B cell (primary cell): ENCODE measurements around the gene CADM1. TPM values are rescaled to one million over a fixed set of nuclear protein-coding genes. Genes with fewer than 3 reads are reported as not detected.

ENCODE experiments used
- ATAC-seq: fragments of 200-7000 bp; cut with Tn5 transposase; one replicate; pipeline ENCODE4 v1.10.0; 2021; ENCODE audit warnings: low read depth, mild to moderate bottlenecking, moderate number of reproducible peaks, moderate library complexity
- CTCF ChIA-PET: fragments of 350-600 bp; sonication (Branson Sonifier 250); formaldehyde crosslinking; loops from one replicate; lab custom pipeline; 2021; ENCODE audit warnings: antibody characterized with exemption, inconsistent platforms; lab: Charles Lee
- POLR2A ChIA-PET: fragments of 350-600 bp; sonication (Branson Sonifier 250); formaldehyde crosslinking; loops from one replicate; lab custom pipeline; 2021; ENCODE audit warnings: antibody characterized with exemption; lab: Charles Lee
- DNase-seq: peaks from one replicate; pipeline ENCODE4 v3.0.0; 2013
- H2AFZ ChIP-seq: 2 replicates; pipeline ENCODE4 v1.6.1; 2012; ENCODE audit warnings: mild to moderate bottlenecking, low read depth, low read length; ENCODE audit not compliant: insufficient read depth, poor library complexity, severe bottlenecking
- H3K27ac ChIP-seq, 2 donors: 1 replicate in 1 of 2; 2 replicates in 1 of 2; pipeline ENCODE4 v1.5.1; 2012 to 2013; ENCODE audit warnings: low read length in 2 of 2, mild to moderate bottlenecking in 2 of 2, moderate library complexity in 1 of 2
- H3K27me3 ChIP-seq, 4 experiments: fragments of 200-600 bp in 1 of 4; sonication (generic) in 1 of 4; replicated peaks in 1 of 4; 1 replicate in 2 of 4; 2 replicates in 2 of 4; pipeline versions ENCODE4 v1.6.1 to v1.7.0; 2013 to 2016; ENCODE audit warnings: low read length in 3 of 4, mild to moderate bottlenecking in 2 of 4, mixed read lengths in 1 of 4, moderate library complexity in 1 of 4; ENCODE audit not compliant: insufficient read depth in 4 of 4, control insufficient read depth in 3 of 4; ENCODE audit errors: control extremely low read depth in 1 of 4
- H3K36me3 ChIP-seq, 2 experiments: replicated peaks in 1 of 2; 1 replicate in 1 of 2; 2 replicates in 1 of 2; pipeline versions ENCODE4 v1.6.1 to v1.7.1; 2013; ENCODE audit warnings: low read length in 1 of 2; ENCODE audit not compliant: insufficient read depth in 2 of 2, control insufficient read depth in 1 of 2; ENCODE audit errors: control extremely low read depth in 1 of 2, extremely low read depth in 1 of 2
- H3K4me1 ChIP-seq, 2 donors: fragments of 200-600 bp in 1 of 2; sonication (generic) in 1 of 2; 1 replicate in 1 of 2; 2 replicates in 1 of 2; pipeline versions ENCODE4 v1.5.1 to v1.6.1; 2013 to 2017; ENCODE audit warnings: low read length in 2 of 2; ENCODE audit not compliant: control insufficient read depth in 2 of 2, insufficient read depth in 2 of 2
- H3K4me2 ChIP-seq: replicated peaks from 2 replicates; pipeline ENCODE3; 2012; ENCODE audit warnings: mild to moderate bottlenecking, low read depth, low read length; ENCODE audit not compliant: poor library complexity, severe bottlenecking
- H3K4me3 ChIP-seq, 5 experiments: fragments of 200-600 bp in 1 of 5; sonication (generic) in 1 of 5; 1 replicate in 3 of 5; 2 replicates in 2 of 5; pipeline versions ENCODE4 v1.5.1 to v1.7.0; 2011 to 2016; ENCODE audit warnings: low read length in 4 of 5, mild to moderate bottlenecking in 4 of 5, low read depth in 2 of 5, control low read depth in 1 of 5, moderate library complexity in 1 of 5; ENCODE audit not compliant: insufficient read depth in 1 of 5; ENCODE audit errors: control extremely low read depth in 1 of 5, extremely low read depth in 1 of 5
- H3K79me2 ChIP-seq: fragments of 200-600 bp; sonication (generic); one replicate; pipeline ENCODE4 v1.6.0; 2016; ENCODE audit warnings: low read length; ENCODE audit not compliant: control insufficient read depth, insufficient read depth
- H3K9ac ChIP-seq: fragments of 200-600 bp; sonication (generic); 2 replicates; pipeline ENCODE4 v1.6.1; 2017; ENCODE audit warnings: mild to moderate bottlenecking, low read length, moderate library complexity
- H3K9me3 ChIP-seq, 3 donors: one replicate each; pipeline versions ENCODE4 v1.6.1 to v1.7.1; 2013; ENCODE audit warnings: low read length in 2 of 3; ENCODE audit not compliant: control insufficient read depth in 2 of 3, insufficient read depth in 1 of 3; ENCODE audit errors: control extremely low read depth in 1 of 3
- H4K20me1 ChIP-seq: 2 replicates; pipeline ENCODE4 v1.6.0; 2012; ENCODE audit warnings: mild to moderate bottlenecking, low read length; ENCODE audit not compliant: insufficient read depth, control insufficient read depth, poor library complexity, severe bottlenecking
- H3K27ac Mint-ChIP-seq: one replicate; pipeline ENCODE4 v1.8.0; 2021; ENCODE audit warnings: mixed read lengths
- H3K27me3 Mint-ChIP-seq: one replicate; pipeline ENCODE4 v1.8.0; 2021; ENCODE audit warnings: mixed read lengths
- H3K4me1 Mint-ChIP-seq: one replicate; pipeline ENCODE4 v1.8.0; 2021; ENCODE audit warnings: mixed read lengths
- H3K4me3 Mint-ChIP-seq: one replicate; pipeline ENCODE4 v1.8.0; 2021; ENCODE audit warnings: mixed read lengths
- H3K9me3 Mint-ChIP-seq: one replicate; pipeline ENCODE4 v1.8.0; 2022; ENCODE audit warnings: mixed read lengths; ENCODE audit not compliant: insufficient read depth
- CTCF ChIP-seq: fragments of 200-600 bp; IDR thresholded peaks from one replicate; pipeline ENCODE4 v1.8.0; 2022; ENCODE audit warnings: antibody characterized with exemption, mild to moderate bottlenecking
- EZH2 ChIP-seq: IDR thresholded peaks from 2 replicates; pipeline ENCODE4 v1.6.1; 2012; ENCODE audit warnings: borderline replicate concordance, low read depth, mild to moderate bottlenecking, moderate library complexity, low read length; ENCODE audit not compliant: insufficient read depth, poor library complexity, severe bottlenecking
- WGBS: methylation state at CpG from one replicate; pipeline ENCODE4 v1.1.5; 2013; ENCODE audit warnings: missing lambda C conversion rate; ENCODE audit not compliant: insufficient coverage; 5-methylcytosine and 5-hydroxymethylcytosine counted together
- intact Hi-C: fragments of 100-400 bp; cut with micrococcal nuclease; formaldehyde crosslinking; loops from one replicate; pipeline ENCODE4 v1.10.0; 2022
- polyA plus RNA-seq: library from polyadenylated mRNA; depleted of rRNA; stranded (reverse); fragments of >200 nt; gene quantifications from 2 replicates; pipeline ENCODE4 v1.2.3, GENCODE V29; 2012
- total RNA-seq, 2 donors: library from RNA; stranded (reverse); fragments of 120-200 nt in 1 of 2; gene quantifications; 1 replicate in 1 of 2; 2 replicates in 1 of 2; pipeline versions ENCODE4 v1.2.3 to v1.2.4, GENCODE V29; 2013 to 2022

Gene CADM1
- total and polyA plus RNA-seq, 2 donors (not counting 1 experiment from before 2014, with no cell fraction given): 0.43 to 0.49 TPM

- peaks cover 15% of the 10 kb centered on the region for H3K27me3 Mint-ChIP-seq
Measured at GRCh38 chr11:115345361-115345760, 158.9 kb downstream of the CADM1 start.

GRCh38 chr11:115344846-115345245 is 159.4 kb downstream of the CADM1 start:
- H3K27me3 Mint-ChIP-seq: peaks cover 14% of the 10 kb centered on the region
- POLR2A ChIA-PET: no interaction called here
- intact Hi-C loops: no loop called here

More at GRCh38 chr11:115345361-115345760, 158.9 kb downstream of the CADM1 start:
- Histone ChIP-seq H3K4me1 (no peaks in the 10 kb centered on the region), H3K4me2 (no peak overlapping the region), H3K36me3 (no peaks in the 10 kb centered on the region), H3K4me3 (no peak overlapping the region), H4K20me1 (no peaks in the 10 kb centered on the region), H3K79me2 (no peaks in the 10 kb centered on the region), H3K9ac (no peak overlapping the region), H2AFZ (no peak overlapping the region), H3K27ac (no peak overlapping the region), H3K27me3 (no peaks in the 10 kb centered on the region), H3K9me3 (no peaks in the 10 kb centered on the region)
- no peak for ATAC-seq
- CTCF ChIA-PET: no interaction called here
- DNase-seq: no peak
- TF ChIP-seq EZH2: no peak
- TF ChIP-seq CTCF: no peak
- Mint-ChIP-seq H3K4me1 (no peaks in the 10 kb centered on the region), H3K4me3 (no peak overlapping the region), H3K27ac (no peak overlapping the region), H3K9me3 (no peaks in the 10 kb centered on the region)
- intact Hi-C loops: no loop called here
- POLR2A ChIA-PET: no interaction called here

More at GRCh38 chr11:115344846-115345245, 159.4 kb downstream of the CADM1 start:
- H4K20me1 ChIP-seq: no peaks in the 10 kb centered on the region
- no peak overlapping the region for H3K9ac ChIP-seq
- no peak overlapping the region for H3K27ac ChIP-seq
- CTCF ChIA-PET: no interaction called here
- no peaks in the 10 kb centered on the region for H3K9me3 ChIP-seq
- Mint-ChIP-seq H3K4me1 (no peaks in the 10 kb centered on the region), H3K9me3 (no peaks in the 10 kb centered on the region), H3K4me3 (no peak overlapping the region), H3K27ac (no peak overlapping the region)
- H3K27me3 ChIP-seq: no peaks in the 10 kb centered on the region
- no peaks in the 10 kb centered on the region for H3K4me1 ChIP-seq
- TF ChIP-seq CTCF (no peak), EZH2 (no peak)
- no peaks in the 10 kb centered on the region for H3K36me3 ChIP-seq
- H3K4me3 ChIP-seq: no peak overlapping the region
- ATAC-seq: no peak
- H2AFZ ChIP-seq: no peak overlapping the region
- WGBS: 71% methylated on average over 4 of the region's 4 CpGs
- H3K79me2 ChIP-seq: no peaks in the 10 kb centered on the region
- H3K4me2 ChIP-seq: no peak overlapping the region
- no peak for DNase-seq
